GM12801 (cell line): ENCODE data around the gene FOXP1.

ENCODE experiments used
- CTCF ChIP-seq: IDR thresholded peaks from one replicate; pipeline ENCODE4 v1.5.1; 2011; ENCODE audit warnings: control low read depth; ENCODE audit not compliant: insufficient read length; ENCODE audit errors: extremely low read depth

The FOXP1 gene

GRCh38 chr3:71319771-71320170 is 263.8 kb downstream of the FOXP1 start:
- TF ChIP-seq CTCF, result no peak

GRCh38 chr3:71318458-71318827 is 265.1 kb downstream of the FOXP1 start:
- no peak for TF ChIP-seq CTCF

- TF ChIP-seq CTCF, result no peak
These were observed 265.6 kb downstream of the FOXP1 start for GRCh38 chr3:71317749-71318457.

GRCh38 chr3:71317140-71317539 is 266.4 kb downstream of the FOXP1 start:
- TF ChIP-seq CTCF, result no peak

- no peak for TF ChIP-seq CTCF
These were observed 267.3 kb downstream of the FOXP1 start for GRCh38 chr3:71316066-71316777.

- no peak for TF ChIP-seq CTCF
These were observed 268.1 kb downstream of the FOXP1 start for GRCh38 chr3:71315431-71315830.

GRCh38 chr3:71313844-71314243 is 269.7 kb downstream of the FOXP1 start:
- TF ChIP-seq CTCF, result no peak
